GM19463 (cell line): ENCODE measurements around the gene PLXNC1.

Source experiments
- ATAC-seq: cut with Tn5 transposase; IDR thresholded peaks from one replicate; pipeline ENCODE4 v1.9.1; 2021; ENCODE audit warnings: mild to moderate bottlenecking, moderate library complexity; ENCODE audit not compliant: unreplicated experiment

Gene PLXNC1

GRCh38 chr12:94202245-94203180 lies 54.1 kb downstream of the PLXNC1 start:
- no peak for ATAC-seq

GRCh38 chr12:94203181-94203546 lies 54.8 kb downstream of the PLXNC1 start:
- no peak for ATAC-seq

GRCh38 chr12:94203796-94204195 lies 55.4 kb downstream of the PLXNC1 start:
- ATAC-seq = no peak

GRCh38 chr12:94204499-94205247 lies 56.3 kb downstream of the PLXNC1 start:
- ATAC-seq = peak; percentile 17

- ATAC-seq = no peak
These were observed 57.4 kb downstream of the PLXNC1 start for GRCh38 chr12:94205822-94206221.

GRCh38 chr12:94206886-94207285 lies 58.5 kb downstream of the PLXNC1 start:
- ATAC-seq = no peak

- no peak for ATAC-seq
These were observed 59.1 kb downstream of the PLXNC1 start for GRCh38 chr12:94207467-94207848.

GRCh38 chr12:94207849-94208621 lies 59.7 kb downstream of the PLXNC1 start:
- peak; percentile 77 for ATAC-seq

GRCh38 chr12:94208622-94208966 lies 60.2 kb downstream of the PLXNC1 start:
- ATAC-seq = peak; percentile 36

GRCh38 chr12:94209240-94209639 lies 60.9 kb downstream of the PLXNC1 start:
- no peak for ATAC-seq

GRCh38 chr12:94211021-94211420 lies 62.6 kb downstream of the PLXNC1 start:
- no peak for ATAC-seq

- ATAC-seq = no peak
These were observed 69.9 kb downstream of the PLXNC1 start for GRCh38 chr12:94218233-94218632.

- ATAC-seq = no peak
These were observed 71.4 kb downstream of the PLXNC1 start for GRCh38 chr12:94219622-94220302.

- no peak for ATAC-seq
These were observed 72.4 kb downstream of the PLXNC1 start for GRCh38 chr12:94220804-94221203.

GRCh38 chr12:94222351-94223084 lies 74.1 kb downstream of the PLXNC1 start:
- peak; percentile 66 for ATAC-seq

GRCh38 chr12:94223842-94224241 lies 75.5 kb downstream of the PLXNC1 start:
- ATAC-seq = no peak

- ATAC-seq = no peak
These were observed 77.1 kb downstream of the PLXNC1 start for GRCh38 chr12:94225506-94225905.

- ATAC-seq = no peak
These were observed 77.7 kb downstream of the PLXNC1 start for GRCh38 chr12:94225947-94226630.

GRCh38 chr12:94227066-94227465 lies 78.7 kb downstream of the PLXNC1 start:
- ATAC-seq = no peak
